HepG2 (cell line): ENCODE measurements around the gene PMM2. TPM values are rescaled to one million over a fixed set of nuclear protein-coding genes. Genes with fewer than 3 reads are reported as not detected.
A peak's percentile ranks its signal among the peaks of the same experiment; 100 is the strongest.

ENCODE experiments used
- DBP ChIP-seq: sonication (generic); formaldehyde crosslinking; IDR thresholded peaks from 2 replicates; pipeline ENCODE4 v1.4.0; 2020; ENCODE audit warnings: missing genetic modification reagents; ENCODE audit errors: not compliant biosample characterization
- ELF4 ChIP-seq: sonication (generic); formaldehyde crosslinking; IDR thresholded peaks from 2 replicates; pipeline ENCODE4 v1.5.0; 2020; ENCODE audit warnings: missing genetic modification reagents, mild to moderate bottlenecking, moderate library complexity, borderline replicate concordance
- ETS1 ChIP-seq: sonication (generic); formaldehyde crosslinking; IDR thresholded peaks from 2 replicates; pipeline ENCODE4 v1.4.0; 2020; ENCODE audit warnings: missing genetic modification reagents
- HNRNPK ChIP-seq: fragments of 200-400 bp; formaldehyde crosslinking; IDR thresholded peaks from 2 replicates; pipeline ENCODE4 v1.6.1; 2018; ENCODE audit warnings: low read length, low read depth, moderate library complexity, mild to moderate bottlenecking; ENCODE audit not compliant: poor library complexity, severe bottlenecking
- HOXA7 ChIP-seq: sonication (generic); formaldehyde crosslinking; IDR thresholded peaks from 2 replicates; pipeline ENCODE4 v1.8.1; 2022; ENCODE audit warnings: mild to moderate bottlenecking, missing genetic modification reagents, moderate library complexity
- IRX3 ChIP-seq: sonication (generic); formaldehyde crosslinking; IDR thresholded peaks from 2 replicates; pipeline ENCODE4 v1.8.1; 2023; ENCODE audit warnings: mild to moderate bottlenecking, low read depth, missing genetic modification reagents, borderline replicate concordance
- LRRFIP1 ChIP-seq: sonication (generic); formaldehyde crosslinking; conservative IDR thresholded peaks from 2 replicates; pipeline ENCODE4 v1.4.0; 2020; ENCODE audit warnings: missing genetic modification reagents
- MAX ChIP-seq: IDR thresholded peaks from 2 replicates; pipeline ENCODE4 v1.6.1; 2012; ENCODE audit warnings: inconsistent platforms
- MIER3 ChIP-seq: IDR thresholded peaks from 2 replicates; pipeline ENCODE4 v1.6.1; 2016; ENCODE audit warnings: missing compliant biosample characterization, borderline replicate concordance
- PHF20 ChIP-seq: sonication (generic); formaldehyde crosslinking; IDR thresholded peaks from 2 replicates; pipeline ENCODE4 v1.5.0; 2020; ENCODE audit warnings: mild to moderate bottlenecking, missing genetic modification reagents
- RFX1 ChIP-seq: fragments of 450-650 bp; IDR thresholded peaks from 2 replicates; pipeline ENCODE4 v1.6.1; 2017
- SIN3B ChIP-seq: fragments of 150-350 bp; IDR thresholded peaks from 2 replicates; pipeline ENCODE4 v1.6.1; 2014; ENCODE audit warnings: low read length
- SP140L ChIP-seq: sonication (generic); formaldehyde crosslinking; IDR thresholded peaks from 2 replicates; pipeline ENCODE4 v1.4.0; 2020; ENCODE audit warnings: missing genetic modification reagents, borderline replicate concordance
- TARDBP ChIP-seq: sonication (generic); formaldehyde crosslinking; IDR thresholded peaks from 2 replicates; pipeline ENCODE4 v1.8.0; 2022; ENCODE audit warnings: mild to moderate bottlenecking, missing genetic modification reagents
- ZHX1 ChIP-seq: sonication (generic); formaldehyde crosslinking; IDR thresholded peaks from 2 replicates; pipeline ENCODE4 v1.8.1; 2022; ENCODE audit warnings: low read depth, mild to moderate bottlenecking, missing genetic modification reagents
- ZNF260 ChIP-seq: sonication (generic); formaldehyde crosslinking; IDR thresholded peaks from 2 replicates; pipeline ENCODE4 v1.4.0; 2020; ENCODE audit warnings: missing genetic modification reagents, low read depth, mild to moderate bottlenecking, borderline replicate concordance
- ZNF558 ChIP-seq: sonication (generic); formaldehyde crosslinking; IDR thresholded peaks from 2 replicates; pipeline ENCODE4 v1.9.0; 2022; ENCODE audit warnings: mild to moderate bottlenecking, missing genetic modification reagents, borderline replicate concordance
- ZNF570 ChIP-seq: sonication (generic); formaldehyde crosslinking; IDR thresholded peaks from 2 replicates; pipeline ENCODE4 v1.4.0; 2020; ENCODE audit warnings: mild to moderate bottlenecking, missing genetic modification reagents, borderline replicate concordance
- ZNF749 ChIP-seq: sonication (generic); formaldehyde crosslinking; IDR thresholded peaks from 2 replicates; pipeline ENCODE4 v1.8.0; 2022; ENCODE audit warnings: mild to moderate bottlenecking, missing genetic modification reagents, moderate library complexity, borderline replicate concordance
- polyA plus RNA-seq, 8 experiments: library from polyadenylated mRNA; depleted of rRNA in 3 of 8; stranded (reverse) in 7 of 8; unstranded in 1 of 8; fragments of >200 nt; fragmentation: Illumina TruSeq in 4 of 8; extraction: Trizol in 4 of 8; gene quantifications; 2 replicates each; pipeline versions ENCODE4 v1.2.1 to v1.2.3, GENCODE V29; 2011 to 2016; ENCODE audit warnings: low read depth in 4 of 8, missing spikeins in 1 of 8, mixed read lengths in 1 of 8; ENCODE audit not compliant: insufficient read depth in 1 of 8
- total RNA-seq, 5 experiments: library from RNA; depleted of rRNA; stranded (reverse); fragments of >200 nt; fragmentation: Illumina TruSeq; extraction: Trizol; gene quantifications; 2 replicates each; pipeline ENCODE4 v1.2.3, GENCODE V29; 2016; ENCODE audit warnings: low read depth in 1 of 5

Gene PMM2
- total and polyA plus RNA-seq, 2 of the 13 experiments (the other 11 are each of a cell fraction or from before 2014, with no cell fraction given), result 52.2 to 93.7 TPM

GRCh38 chr16:8863594-8864424, 66.2 kb downstream of the PMM2 start (continued):
- TF ChIP-seq LRRFIP1 (CRISPR knock-in tag) (no peak; the same call in 1 of the 2 replicates), ELF4 (CRISPR knock-in tag) (peak; percentile 83; the same call in 1 of the 2 replicates), ZNF260 (no peak; the same call in 1 of the 2 replicates), ZNF749 (CRISPR knock-in tag) (peak; percentile 58; the same call in 1 of the 2 replicates), IRX3 (CRISPR knock-in tag) (peak; percentile 65; the same call in 1 of the 2 replicates), ZNF570 (CRISPR knock-in tag) (0 out of 2 replicates have a peak, but pooled peaks have one; percentile 12), SIN3B (0 out of 2 replicates have a peak, but pooled peaks have one; percentile 33), SP140L (CRISPR knock-in tag) (0 out of 2 replicates have a peak, but pooled peaks have one; percentile 33), TARDBP (CRISPR knock-in tag) (peak; percentile 99), HNRNPK (no peak), PHF20 (CRISPR knock-in tag) (peak; percentile 44; the same call in 1 of the 2 replicates), DBP (CRISPR knock-in tag) (no peak), MAX (no peak), ZHX1 (CRISPR knock-in tag) (peak; percentile 86), RFX1 (peak; percentile 75; the same call in 1 of the 2 replicates), MIER3 (CRISPR knock-in tag) (peak; percentile 97), ZNF558 (no peak; the same call in 1 of the 2 replicates), ETS1 (CRISPR knock-in tag) (no peak), HOXA7 (peak; percentile 88; the same call in 1 of the 2 replicates)
